NCI-H748 treated with DMSO at 0.1 percent for 48 hours (cell line): ENCODE data around the gene AMN.
"Not testable (repeated sequence)": the region's sequence is repeated elsewhere in the genome, so short reads cannot be mapped to it uniquely, and the experiment has no call there.

Experiments
- DNase-seq: peaks from one replicate; lab custom pipeline; 2025; lab: John Stamatoyannopoulos, UW

AMN gene

GRCh38 chr14:102922490-102923200 lies at the start of gene AMN:
Gene AMN (plus strand): TSS chr14:102922663. CDS start chr14:102922689, 26 bp downstream.
- DNase-seq, result no peak

GRCh38 chr14:102873131-102873530 lies 49.3 kb upstream of the AMN start:
- DNase-seq, result no peak

GRCh38 chr14:102873546-102874061 lies 48.9 kb upstream of the AMN start:
- no peak for DNase-seq

- DNase-seq, result no peak
Observed at GRCh38 chr14:102875652-102876051, 46.8 kb upstream of the AMN start.

GRCh38 chr14:102877511-102877910 lies 45.0 kb upstream of the AMN start:
- DNase-seq, result not testable (repeated sequence)

- DNase-seq, result no peak
Observed at GRCh38 chr14:102878174-102878969, 44.1 kb upstream of the AMN start.

- DNase-seq, result no peak
Observed at GRCh38 chr14:102878970-102879460, 43.4 kb upstream of the AMN start.

- DNase-seq, result no peak
Observed at GRCh38 chr14:102882226-102882906, 40.1 kb upstream of the AMN start.

GRCh38 chr14:102883089-102883541 lies 39.3 kb upstream of the AMN start:
- DNase-seq, result no peak

- no peak for DNase-seq
Observed at GRCh38 chr14:102883554-102883953, 38.9 kb upstream of the AMN start.

GRCh38 chr14:102885737-102886447 lies 36.6 kb upstream of the AMN start:
- no peak for DNase-seq

- DNase-seq, result no peak
Observed at GRCh38 chr14:102888748-102889147, 33.7 kb upstream of the AMN start.

GRCh38 chr14:102889615-102890014 lies 32.8 kb upstream of the AMN start:
- no peak for DNase-seq

GRCh38 chr14:102891111-102891510 lies 31.4 kb upstream of the AMN start:
- DNase-seq, result no peak

- DNase-seq, result no peak
Observed at GRCh38 chr14:102891556-102891955, 30.9 kb upstream of the AMN start.

GRCh38 chr14:102892651-102893050 lies 29.8 kb upstream of the AMN start:
- no peak for DNase-seq

GRCh38 chr14:102893452-102893851 lies 29.0 kb upstream of the AMN start:
- no peak for DNase-seq

GRCh38 chr14:102896735-102897134 lies 25.7 kb upstream of the AMN start:
- DNase-seq, result not testable (repeated sequence)

- no peak for DNase-seq
Observed at GRCh38 chr14:102897299-102898027, 25.0 kb upstream of the AMN start.

- DNase-seq, result no peak
Observed at GRCh38 chr14:102898298-102898697, 24.2 kb upstream of the AMN start.
